ENCODE results near the gene E2F8. TPM values are rescaled to one million over a fixed set of nuclear protein-coding genes. Genes with fewer than 3 reads are reported as not detected.

E2F8 gene
- total and polyA plus RNA-seq, 2 donors from 2014 or later: 0.66 TPM; not detected in 1

DNA sequence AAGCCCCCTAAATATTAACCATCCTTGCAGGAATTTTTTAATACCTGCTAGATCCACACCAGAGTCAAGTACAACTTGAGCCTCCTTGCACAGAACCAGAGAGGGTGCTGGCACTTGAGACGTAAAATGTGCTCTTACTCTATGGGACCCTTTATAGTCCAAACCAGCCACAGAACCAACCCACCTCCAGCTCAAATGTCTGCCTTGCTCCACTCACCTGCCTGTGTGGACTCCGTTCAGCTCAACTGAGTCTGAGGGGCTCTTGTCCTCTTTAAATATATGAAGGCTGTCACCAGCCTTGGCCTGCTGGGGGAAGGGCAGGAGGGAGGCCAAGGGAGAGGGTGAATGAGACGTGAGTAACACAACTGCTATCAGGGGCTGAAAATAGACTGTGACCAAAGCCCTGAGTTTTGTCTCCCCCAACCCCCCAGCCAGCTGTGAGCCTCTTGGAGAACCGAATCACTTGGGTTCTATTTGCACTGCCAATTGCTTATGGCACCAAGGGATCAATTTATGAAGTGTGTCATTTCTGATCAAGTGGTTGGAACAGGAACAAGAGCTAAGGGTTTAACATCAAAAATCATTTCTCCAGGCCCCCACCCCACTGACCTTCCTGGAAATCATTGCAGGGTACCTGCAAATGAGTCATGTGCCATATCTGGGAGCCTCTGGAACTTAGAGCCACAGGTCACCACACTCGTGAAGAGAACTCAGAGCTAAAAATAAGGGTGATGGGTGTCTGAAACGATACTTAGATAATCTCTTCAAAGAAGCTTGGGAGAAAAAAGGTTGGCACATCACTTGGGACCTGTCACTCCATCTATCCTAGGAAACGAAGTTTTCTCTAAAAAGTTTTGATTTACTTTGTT, 38.8 kb downstream of the E2F8 start, which contains the start of gene CSRP3:
TSS of gene CSRP3 (minus strand) at position 247 of the 869 bp plus-strand sequence. CDS start 9,535 bp downstream, outside the sequence.
- Histone ChIP-seq H3K36me3 (ENCODE audit: control insufficient read depth in 2 of 3, insufficient read depth in 3 of 3, low read length in 3 of 3) (no peaks in the 10 kb centered on the region), H3K4me1 (ENCODE audit: control insufficient read depth in 2 of 3, insufficient read depth in 2 of 3, low read depth in 1 of 3, low read length in 3 of 3) (no peaks in the 10 kb centered on the region), H3K4me3 (ENCODE audit: low read length in 3 of 3) (no peak within 1 kb of the TSS), H3K9me3 (ENCODE audit: control insufficient read depth in 2 of 3, insufficient read depth in 1 of 3, low read length in 3 of 3) (no peaks in the 10 kb centered on the region), H3K9ac (ENCODE audit: low read length in 3 of 3) (no peak within 1 kb of the TSS), H3K27ac (ENCODE audit: low read depth in 2 of 2, low read length in 2 of 2) (no peak within 1 kb of the TSS), H3K27me3 (ENCODE audit: control insufficient read depth, insufficient read depth, low read length) (no peaks in the 10 kb centered on the region)
- intact Hi-C loops (cut with DNase I): no loop called here
- no peak for TF ChIP-seq CTCF (IDR thresholded peaks at IDR 0.05; ENCODE audit: borderline replicate concordance, extremely low read depth, insufficient read depth)
- DNase-seq: no peak
- FAIRE-seq: no peak

DNA sequence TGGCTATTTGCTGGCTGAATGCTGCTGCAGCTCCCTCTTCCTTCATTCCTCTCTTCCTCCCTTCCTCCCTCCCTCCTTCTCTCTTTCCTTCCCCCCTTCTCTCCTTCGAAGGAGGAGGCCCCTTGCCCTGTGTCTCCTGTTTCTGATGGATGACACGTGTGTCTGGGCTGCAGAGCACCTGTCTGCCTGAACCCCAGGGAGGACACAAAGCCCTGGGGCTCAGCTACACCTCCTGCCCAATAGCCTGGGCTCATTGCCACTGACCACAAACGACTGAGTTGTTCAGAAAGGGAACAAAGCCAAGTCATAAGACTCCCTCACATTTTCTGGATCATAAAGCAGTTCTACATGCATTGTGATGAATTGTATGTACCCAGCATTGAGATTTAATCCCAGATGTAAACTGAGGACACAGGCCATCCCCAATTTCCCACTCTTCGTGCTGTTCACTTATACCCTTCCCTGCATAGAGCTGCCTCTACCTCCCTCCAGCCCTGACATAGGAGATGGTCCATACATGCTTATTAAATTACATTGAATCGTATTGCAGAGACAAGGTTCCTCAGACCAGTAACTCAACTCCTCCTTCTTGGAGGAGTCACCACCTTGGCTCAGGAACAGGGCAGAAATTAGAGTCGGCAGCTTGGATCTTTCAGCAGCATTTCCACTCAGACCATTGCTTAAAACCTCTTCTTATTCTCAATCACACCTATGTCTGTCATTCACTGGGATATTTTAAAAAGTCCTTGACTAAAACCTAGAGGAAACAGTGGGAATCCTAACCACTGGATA, 40.1 kb downstream of the E2F8 start:
- no peaks in the 10 kb centered on the region for H3K36me3 ChIP-seq (ENCODE audit: control insufficient read depth in 2 of 3, insufficient read depth in 3 of 3, low read length in 3 of 3)
- H3K9me3 ChIP-seq (ENCODE audit: control insufficient read depth in 2 of 3, insufficient read depth in 1 of 3, low read length in 3 of 3): no peaks in the 10 kb centered on the region
- H3K9ac ChIP-seq (ENCODE audit: low read length in 3 of 3): no peak overlapping the region
- no peak for TF ChIP-seq CTCF (IDR thresholded peaks at IDR 0.05; ENCODE audit: borderline replicate concordance, extremely low read depth, insufficient read depth)
- no peaks in the 10 kb centered on the region for H3K27me3 ChIP-seq (ENCODE audit: control insufficient read depth, insufficient read depth, low read length)
- FAIRE-seq (no peak), DNase-seq (peak in 1 of 5 donors; percentile 23)
- H3K4me1 ChIP-seq (ENCODE audit: control insufficient read depth in 2 of 3, insufficient read depth in 2 of 3, low read depth in 1 of 3, low read length in 3 of 3): no peaks in the 10 kb centered on the region
- no peak overlapping the region for H3K4me3 ChIP-seq (ENCODE audit: low read length in 3 of 3)
- intact Hi-C loops (cut with DNase I): no loop called here
- H3K27ac ChIP-seq (ENCODE audit: low read depth in 2 of 2, low read length in 2 of 2): no peak overlapping the region

- no peak for TF ChIP-seq CTCF (IDR thresholded peaks at IDR 0.05; ENCODE audit: borderline replicate concordance, extremely low read depth, insufficient read depth)
- no peaks in the 10 kb centered on the region for H3K4me1 ChIP-seq (ENCODE audit: control insufficient read depth in 2 of 3, insufficient read depth in 2 of 3, low read depth in 1 of 3, low read length in 3 of 3)
- no peak overlapping the region for H3K27ac ChIP-seq (ENCODE audit: low read depth in 2 of 2, low read length in 2 of 2)
- intact Hi-C loops (cut with DNase I): no loop called here
- H3K9ac ChIP-seq (ENCODE audit: low read length in 3 of 3): no peak overlapping the region
- FAIRE-seq (no peak), DNase-seq (peak in 2 of 5 donors; percentile 21 to 59)
- H3K4me3 ChIP-seq (ENCODE audit: low read length in 3 of 3): no peak overlapping the region
- no peaks in the 10 kb centered on the region for H3K9me3 ChIP-seq (ENCODE audit: control insufficient read depth in 2 of 3, insufficient read depth in 1 of 3, low read length in 3 of 3)
- H3K27me3 ChIP-seq (ENCODE audit: control insufficient read depth, insufficient read depth, low read length): no peaks in the 10 kb centered on the region
- H3K36me3 ChIP-seq (ENCODE audit: control insufficient read depth in 2 of 3, insufficient read depth in 3 of 3, low read length in 3 of 3): no peaks in the 10 kb centered on the region
Measured at GRCh38 chr11:19199771-19200170, 41.0 kb downstream of the E2F8 start.

Data from kidney (tissue), 14 donors.